Loucy (cell line): ENCODE data around the gene CCDC33.

Experiments
- CTCF ChIP-seq: fragments of 200-600 bp; sonication (generic); conservative IDR thresholded peaks from 2 replicates; pipeline ENCODE4 v1.5.1; 2014; ENCODE audit warnings: mild to moderate bottlenecking, antibody characterized with exemption, low read length
- EZH2phosphoT487 ChIP-seq: fragments of 200-600 bp; IDR thresholded peaks from 2 replicates; pipeline ENCODE4 v1.6.1; 2018; ENCODE audit warnings: antibody characterized with exemption, mild to moderate bottlenecking, moderate library complexity, borderline replicate concordance

- no peak for TF ChIP-seq CTCF
- TF ChIP-seq EZH2phosphoT487: no peak
These were observed 26.0 kb upstream of the CCDC33 start for GRCh38 chr15:74209997-74210671.
